Measurements from ENCODE around the gene CPAMD8.

- TF ChIP-seq GATA2 (IDR thresholded peaks at IDR 0.05; ENCODE audit: low read depth, low read length) (no peak), GATA3 (IDR thresholded peaks at IDR 0.05; ENCODE audit: low read depth, low read length) (no peak)
Measured at GRCh38 chr19:17061691-17062090, 35.1 kb upstream of the CPAMD8 start.
